Measurements from ENCODE around the gene LRRC4B.

- TF ChIP-seq, protein P1, sequence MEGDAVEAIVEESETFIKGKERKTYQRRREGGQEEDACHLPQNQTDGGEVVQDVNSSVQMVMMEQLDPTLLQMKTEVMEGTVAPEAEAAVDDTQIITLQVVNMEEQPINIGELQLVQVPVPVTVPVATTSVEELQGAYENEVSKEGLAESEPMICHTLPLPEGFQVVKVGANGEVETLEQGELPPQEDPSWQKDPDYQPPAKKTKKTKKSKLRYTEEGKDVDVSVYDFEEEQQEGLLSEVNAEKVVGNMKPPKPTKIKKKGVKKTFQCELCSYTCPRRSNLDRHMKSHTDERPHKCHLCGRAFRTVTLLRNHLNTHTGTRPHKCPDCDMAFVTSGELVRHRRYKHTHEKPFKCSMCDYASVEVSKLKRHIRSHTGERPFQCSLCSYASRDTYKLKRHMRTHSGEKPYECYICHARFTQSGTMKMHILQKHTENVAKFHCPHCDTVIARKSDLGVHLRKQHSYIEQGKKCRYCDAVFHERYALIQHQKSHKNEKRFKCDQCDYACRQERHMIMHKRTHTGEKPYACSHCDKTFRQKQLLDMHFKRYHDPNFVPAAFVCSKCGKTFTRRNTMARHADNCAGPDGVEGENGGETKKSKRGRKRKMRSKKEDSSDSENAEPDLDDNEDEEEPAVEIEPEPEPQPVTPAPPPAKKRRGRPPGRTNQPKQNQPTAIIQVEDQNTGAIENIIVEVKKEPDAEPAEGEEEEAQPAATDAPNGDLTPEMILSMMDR (IDR thresholded peaks at IDR 0.05), result no peak
- no peak for TF ChIP-seq POLR2AphosphoS5 (IDR thresholded peaks at IDR 0.05)
Observed at GRCh38 chr19:50475101-50475568, 93.1 kb downstream of the LRRC4B start.

Data from sigmoid colon (tissue), 4 donors.